ENCODE results near the gene HACL1.

Gene HACL1

GRCh38 chr3:15585111-15585845, 16.1 kb downstream of the HACL1 start:
- no peak for TF ChIP-seq CTCF (conservative IDR thresholded peaks at IDR 0.05; ENCODE audit: low read depth)
- ChIA-PET POLR2A (ENCODE audit: low non-redundant PET) (no interaction called here), CTCF (interaction anchor here (0.6 kb wide), 1 partner anchor 361 kb away, joined by 4 read pairs; no protein-coding TSS in a partner anchor)
- no peak overlapping the region for H3K27ac ChIP-seq
- DNase-seq (ENCODE audit: low spot score): no peak

- TF ChIP-seq CTCF (conservative IDR thresholded peaks at IDR 0.05; ENCODE audit: low read depth): no peak
- DNase-seq (ENCODE audit: low spot score): no peak
- ChIA-PET POLR2A (ENCODE audit: low non-redundant PET) (no interaction called here), CTCF (no interaction called here)
- H3K27ac ChIP-seq: no peak overlapping the region
Observed at GRCh38 chr3:15581471-15582394, 19.6 kb downstream of the HACL1 start.

- ChIA-PET CTCF (no interaction called here), POLR2A (ENCODE audit: low non-redundant PET) (no interaction called here)
- no peak overlapping the region for H3K27ac ChIP-seq
- DNase-seq (ENCODE audit: low spot score): no peak
- no peak for TF ChIP-seq CTCF (conservative IDR thresholded peaks at IDR 0.05; ENCODE audit: low read depth)
Observed at GRCh38 chr3:15579051-15579450, 22.3 kb downstream of the HACL1 start.

- no peak overlapping the region for H3K27ac ChIP-seq
- DNase-seq (ENCODE audit: low spot score): no peak
- TF ChIP-seq CTCF (conservative IDR thresholded peaks at IDR 0.05; ENCODE audit: low read depth): no peak
- POLR2A ChIA-PET (ENCODE audit: low non-redundant PET): no interaction called here
- CTCF ChIA-PET: no interaction called here
Observed at GRCh38 chr3:15578289-15578867, 23.0 kb downstream of the HACL1 start.

- CTCF ChIA-PET: no interaction called here
- POLR2A ChIA-PET (ENCODE audit: low non-redundant PET): no interaction called here
- TF ChIP-seq CTCF (conservative IDR thresholded peaks at IDR 0.05; ENCODE audit: low read depth): no peak
- no peak overlapping the region for H3K27ac ChIP-seq
- DNase-seq (ENCODE audit: low spot score): no peak
Observed at GRCh38 chr3:15576475-15576874, 24.9 kb downstream of the HACL1 start.

- no peak for DNase-seq (ENCODE audit: low spot score)
- no peak overlapping the region for H3K27ac ChIP-seq
- POLR2A ChIA-PET (ENCODE audit: low non-redundant PET): no interaction called here
- TF ChIP-seq CTCF (conservative IDR thresholded peaks at IDR 0.05; ENCODE audit: low read depth): no peak
- CTCF ChIA-PET: no interaction called here
Observed at GRCh38 chr3:15575446-15575845, 25.9 kb downstream of the HACL1 start.

All from RWPE1 (cell line).